Subcutaneous abdominal adipose tissue (tissue), 5 donors: ENCODE data around the gene ZDHHC1.
"Not testable (repeated sequence)": the region's sequence is repeated elsewhere in the genome, so short reads cannot be mapped to it uniquely, and the experiment has no call there.

Experiments
- H3K27ac ChIP-seq: one replicate; pipeline ENCODE4 v1.7.0; 2013; ENCODE audit warnings: low read depth, mild to moderate bottlenecking, inconsistent platforms, low read length, moderate library complexity
- H3K27me3 ChIP-seq, 5 donors: one replicate each; pipeline ENCODE4 v1.7.0; 2013; ENCODE audit warnings: low read length in 5 of 5, inconsistent platforms in 1 of 5; ENCODE audit not compliant: control insufficient read depth in 5 of 5, insufficient read depth in 4 of 5
- H3K36me3 ChIP-seq, 5 donors: one replicate each; pipeline ENCODE4 v1.7.0; 2013; ENCODE audit warnings: low read length in 5 of 5; ENCODE audit not compliant: control insufficient read depth in 5 of 5, insufficient read depth in 5 of 5
- H3K4me1 ChIP-seq, 5 donors: one replicate each; pipeline ENCODE4 v1.7.0; 2013; ENCODE audit warnings: low read length in 5 of 5, mild to moderate bottlenecking in 3 of 5, moderate library complexity in 1 of 5; ENCODE audit not compliant: control insufficient read depth in 5 of 5, insufficient read depth in 5 of 5
- H3K4me3 ChIP-seq, 5 donors: one replicate each; pipeline ENCODE4 v1.7.0; 2013; ENCODE audit warnings: low read length in 5 of 5, low read depth in 1 of 5
- H3K9ac ChIP-seq, 5 donors: one replicate each; pipeline ENCODE4 v1.7.0; 2013; ENCODE audit warnings: low read length in 5 of 5, mild to moderate bottlenecking in 4 of 5, moderate library complexity in 3 of 5
- H3K9me3 ChIP-seq, 5 donors: one replicate each; pipeline ENCODE4 v1.7.0; 2013; ENCODE audit warnings: low read length in 5 of 5; ENCODE audit not compliant: control insufficient read depth in 5 of 5
- donor health status: healthy.
- donor health status: healthy.
- donor health status: healthy.
- donor health status: healthy.
- donor health status: healthy.

Gene ZDHHC1

DNA sequence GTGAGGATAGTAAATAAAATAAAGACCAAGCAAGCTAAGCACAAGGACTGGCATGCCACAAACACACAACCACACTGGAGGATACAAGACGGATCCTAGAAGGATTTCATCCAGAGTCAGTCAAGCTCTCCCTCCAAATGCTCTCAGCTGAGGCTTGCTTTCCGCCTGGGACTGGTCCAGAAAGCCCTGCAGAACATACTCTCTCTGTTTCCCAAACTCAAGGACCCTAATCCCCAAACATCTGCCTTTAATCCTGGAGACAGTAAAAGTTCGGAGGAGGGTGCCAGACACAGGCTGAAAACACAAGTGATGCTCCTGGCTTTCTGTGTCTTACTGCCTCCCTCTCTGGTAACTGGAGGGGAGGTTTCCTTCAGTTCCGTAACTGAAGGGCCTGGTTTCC is 9.3 kb upstream of the ZDHHC1 start:
- Histone ChIP-seq H3K4me3 (no peak overlapping the region), H3K27ac (no peak overlapping the region), H3K4me1 (peaks cover 0 to 37% (median 23%) of the 10 kb centered on the region in 5 donors), H3K9ac (no peak overlapping the region), H3K27me3 (peaks cover 12 to 42% (median 22%) of the 10 kb centered on the region in 5 donors), H3K36me3 (no peaks in the 10 kb centered on the region), H3K9me3 (no peaks in the 10 kb centered on the region)

DNA sequence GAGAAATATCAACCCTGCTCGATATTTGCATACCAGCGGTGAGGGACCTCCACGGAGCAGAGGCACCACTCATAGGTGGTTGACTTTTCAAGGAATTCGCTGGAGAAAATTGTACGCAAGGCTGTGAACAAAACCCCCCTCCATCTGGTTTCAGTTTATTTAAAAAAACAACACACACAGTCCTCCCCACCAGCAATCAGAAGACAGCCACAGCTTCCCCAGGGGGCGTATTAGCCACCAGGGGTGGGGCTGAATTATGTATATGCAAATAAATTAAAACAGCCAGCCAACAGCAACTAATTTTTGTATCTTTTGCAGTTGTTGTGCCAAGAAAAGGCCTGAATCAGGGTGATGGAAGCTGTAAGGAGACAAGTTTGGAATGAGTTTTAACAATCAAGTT is 8.8 kb upstream of the ZDHHC1 start:
- no peaks in the 10 kb centered on the region for H3K36me3 ChIP-seq
- no peak overlapping the region for H3K9ac ChIP-seq
- no peak overlapping the region for H3K4me3 ChIP-seq
- peaks cover 0 to 32% (median 17%) of the 10 kb centered on the region in 5 donors for H3K4me1 ChIP-seq
- no peak overlapping the region for H3K27ac ChIP-seq
- peaks cover 12 to 39% (median 22%) of the 10 kb centered on the region in 5 donors for H3K27me3 ChIP-seq
- H3K9me3 ChIP-seq: no peaks in the 10 kb centered on the region

DNA sequence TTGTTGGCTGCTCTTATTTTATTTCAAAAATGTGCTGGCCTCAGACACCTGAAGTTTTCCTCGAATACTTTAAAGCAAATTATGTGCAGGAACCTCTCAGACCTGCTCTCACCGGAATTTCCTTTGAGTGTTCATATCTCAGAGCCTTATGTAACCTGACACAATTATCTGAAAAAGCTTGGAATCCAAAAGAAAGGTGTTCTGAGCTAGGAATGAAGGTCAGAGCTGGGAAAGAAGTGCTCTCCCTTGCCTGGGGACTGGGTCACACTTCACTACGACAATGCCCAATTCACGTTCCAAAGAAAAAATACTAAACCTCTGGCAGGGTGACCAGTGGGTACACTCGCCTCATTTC is 8.0 kb upstream of the ZDHHC1 start:
- Histone ChIP-seq H3K9me3 (no peaks in the 10 kb centered on the region), H3K4me3 (no peak overlapping the region), H3K4me1 (peaks cover 0 to 31% (median 17%) of the 10 kb centered on the region in 5 donors), H3K36me3 (no peaks in the 10 kb centered on the region), H3K27ac (no peak overlapping the region), H3K9ac (no peak overlapping the region), H3K27me3 (peaks cover 12 to 31% (median 22%) of the 10 kb centered on the region in 5 donors)

DNA sequence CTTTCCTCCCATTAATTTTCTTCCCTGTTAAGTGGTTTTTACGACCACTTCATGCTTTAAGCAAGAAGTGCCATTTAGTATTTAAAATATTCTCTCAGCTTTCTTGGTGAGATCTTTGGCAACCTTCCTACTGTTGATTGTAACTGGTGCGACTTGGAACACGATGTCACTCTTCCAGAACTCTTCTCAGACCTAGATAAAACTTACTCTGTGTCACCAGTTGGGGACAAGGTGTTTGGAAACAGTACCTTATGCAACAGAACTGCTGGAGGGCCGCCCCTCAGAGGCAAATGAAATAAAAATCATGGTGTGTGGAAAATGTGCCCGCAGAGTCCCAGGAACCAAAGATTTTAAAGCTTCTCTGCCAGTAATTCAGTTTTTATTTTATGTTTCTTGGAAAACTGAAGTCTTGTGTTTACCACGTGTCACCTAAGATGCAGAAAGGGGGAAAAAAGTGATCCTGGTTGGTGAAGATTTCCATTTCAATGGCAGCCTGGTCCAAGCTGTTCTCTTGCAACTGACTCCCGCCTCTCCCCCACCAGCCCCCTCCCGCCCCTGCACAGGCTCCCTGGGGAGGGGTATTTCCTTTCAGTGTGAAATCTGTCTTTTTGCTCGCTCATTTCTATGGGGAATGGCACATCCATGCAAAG is 7.5 kb upstream of the ZDHHC1 start:
- Histone ChIP-seq H3K4me1 (peaks cover 0 to 31% (median 17%) of the 10 kb centered on the region in 5 donors), H3K4me3 (no peak overlapping the region), H3K27me3 (peaks cover 12 to 31% (median 22%) of the 10 kb centered on the region in 5 donors), H3K27ac (no peak overlapping the region), H3K9ac (no peak overlapping the region), H3K36me3 (no peaks in the 10 kb centered on the region), H3K9me3 (no peaks in the 10 kb centered on the region)

DNA sequence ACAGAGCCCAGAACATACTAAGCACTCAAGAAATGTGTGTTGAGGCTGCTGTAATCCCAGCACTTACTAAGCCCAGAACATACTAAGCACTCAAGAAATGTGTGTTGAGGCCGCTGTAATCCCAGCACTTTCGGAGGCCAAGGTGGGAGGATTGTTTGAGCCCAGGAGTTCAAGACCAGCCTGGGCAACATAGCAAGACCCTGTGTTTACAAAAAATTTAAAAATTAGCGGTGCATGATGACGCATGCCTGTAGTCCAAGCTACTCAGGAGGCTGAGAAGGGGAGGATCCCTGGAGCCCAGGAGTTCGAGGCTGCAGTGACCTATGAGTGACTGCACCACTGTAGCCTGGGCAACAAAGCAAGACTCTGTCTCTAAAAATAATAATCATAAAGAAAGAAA is 6.7 kb upstream of the ZDHHC1 start:
- Histone ChIP-seq H3K4me1 (peaks cover 0 to 27% (median 14%) of the 10 kb centered on the region in 5 donors), H3K9ac (no peak overlapping the region), H3K9me3 (no peaks in the 10 kb centered on the region), H3K4me3 (no peak overlapping the region), H3K27me3 (peaks cover 11 to 31% (median 20%) of the 10 kb centered on the region in 5 donors), H3K27ac (no peak overlapping the region), H3K36me3 (no peaks in the 10 kb centered on the region)

DNA sequence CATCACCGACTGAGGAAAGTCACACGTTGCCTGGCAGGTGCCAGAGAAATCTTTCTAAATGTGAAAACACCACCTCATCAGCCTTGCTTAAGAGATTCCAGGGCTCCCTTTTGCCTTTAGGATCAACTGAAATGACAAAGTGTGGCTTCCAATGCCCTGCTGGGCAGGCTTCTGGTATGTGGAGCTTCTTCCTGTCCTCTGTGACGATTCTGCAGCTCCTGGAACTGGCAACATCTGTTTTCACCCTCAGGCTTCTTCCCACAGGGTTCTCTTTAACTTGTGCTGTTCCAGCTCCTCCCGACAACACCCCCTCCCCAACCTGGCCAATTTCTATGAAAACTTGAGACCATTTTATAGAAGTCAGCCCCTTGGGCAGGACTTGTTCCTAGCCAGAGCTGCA is 4.8 kb upstream of the ZDHHC1 start:
- H3K4me1 ChIP-seq: peaks cover 0 to 20% (median 12%) of the 10 kb centered on the region in 5 donors
- H3K27ac ChIP-seq: no peak overlapping the region
- peaks cover 6 to 18% (median 7%) of the 10 kb centered on the region in 5 donors for H3K27me3 ChIP-seq
- H3K36me3 ChIP-seq: no peaks in the 10 kb centered on the region
- H3K4me3 ChIP-seq: no peak overlapping the region
- H3K9ac ChIP-seq: no peak overlapping the region
- H3K9me3 ChIP-seq: no peaks in the 10 kb centered on the region

DNA sequence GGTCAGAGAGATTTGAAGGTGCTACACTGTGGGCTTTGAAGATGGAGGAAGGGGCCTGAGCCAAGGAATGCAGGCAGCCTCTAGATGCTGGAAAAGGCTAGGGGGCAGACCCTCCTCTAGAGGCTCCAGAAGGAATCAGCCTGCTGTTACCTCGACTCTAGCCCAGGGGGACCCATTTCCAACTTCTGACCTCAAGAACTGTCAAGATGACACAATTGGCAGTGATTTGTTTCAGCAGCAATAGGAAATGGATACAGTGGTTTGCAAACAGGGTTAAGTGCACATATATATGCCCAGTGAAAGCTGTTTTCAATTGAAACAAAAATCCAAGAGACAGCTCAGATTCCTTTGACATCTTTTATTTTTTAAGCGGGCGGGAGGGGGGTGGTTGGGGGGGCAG is 3.7 kb upstream of the ZDHHC1 start:
- Histone ChIP-seq H3K27me3 (peaks cover 0 to 7% (median 3%) of the 10 kb centered on the region in 5 donors), H3K36me3 (no peaks in the 10 kb centered on the region), H3K9me3 (no peaks in the 10 kb centered on the region), H3K27ac (no peak overlapping the region), H3K4me1 (peaks cover 0 to 21% (median 21%) of the 10 kb centered on the region in 5 donors), H3K4me3 (no peak overlapping the region), H3K9ac (no peak overlapping the region)

DNA sequence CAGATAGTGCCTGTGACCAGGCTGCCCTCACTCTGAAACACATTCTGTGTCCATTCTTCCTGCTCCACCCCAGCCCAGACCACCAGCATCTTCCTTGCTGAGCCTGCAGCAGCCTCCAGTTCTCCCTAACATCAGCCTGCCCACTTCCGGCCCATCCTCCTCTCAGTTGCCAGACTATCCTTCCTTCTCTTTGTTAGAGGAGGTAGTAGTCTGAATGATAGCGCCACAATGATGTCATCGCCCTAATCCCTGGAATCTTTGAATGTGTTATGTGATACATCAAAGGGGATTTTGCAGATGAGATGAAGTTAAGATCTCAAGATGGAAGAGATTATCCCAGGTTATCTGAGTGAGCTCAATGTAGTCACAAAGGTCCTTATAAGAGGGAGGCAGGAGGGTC is 3.2 kb upstream of the ZDHHC1 start:
- Histone ChIP-seq H3K9ac (no peak overlapping the region), H3K4me3 (no peak overlapping the region), H3K9me3 (no peaks in the 10 kb centered on the region), H3K27me3 (peaks cover 0 to 3% (median under 1%) of the 10 kb centered on the region in 5 donors), H3K27ac (no peak overlapping the region), H3K4me1 (peaks cover 0 to 21% (median 19%) of the 10 kb centered on the region in 5 donors), H3K36me3 (no peaks in the 10 kb centered on the region)

DNA sequence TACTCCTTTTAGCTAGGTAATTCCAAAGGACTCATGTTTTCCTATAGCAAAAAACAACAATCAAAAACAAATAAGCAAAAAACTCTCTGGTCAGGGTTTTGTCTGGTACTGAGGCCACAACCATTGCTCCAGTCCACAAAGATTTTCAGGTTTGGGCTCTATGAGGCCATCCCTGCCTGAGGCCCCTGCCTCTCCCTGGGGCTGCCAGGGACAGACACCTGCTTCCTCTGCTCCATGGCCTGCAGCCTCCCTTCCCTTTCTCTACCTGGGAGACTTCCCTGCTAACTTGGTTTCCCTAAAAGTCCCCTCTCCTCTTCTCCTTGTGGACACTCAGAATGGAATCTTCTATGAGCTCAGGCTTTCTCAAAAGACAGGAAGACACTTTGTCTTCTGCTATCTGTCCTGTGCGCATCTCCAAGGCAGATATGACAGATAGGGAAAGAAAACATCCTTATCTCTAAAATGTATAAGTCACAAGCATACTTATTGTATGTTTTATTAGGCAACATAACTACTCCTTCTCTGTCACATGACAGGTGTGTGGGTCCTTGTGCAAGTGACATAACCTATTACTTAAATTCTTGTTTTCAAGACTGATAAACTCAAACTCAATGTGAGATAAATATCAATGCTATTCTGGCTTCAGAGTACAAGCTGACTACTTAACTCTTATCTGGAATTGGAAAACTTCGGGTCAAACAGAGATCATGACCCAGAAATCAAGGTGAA is 1.2 kb upstream of the ZDHHC1 start:
- peak overlapping the region in 1 of 5 donors; percentile 11 for H3K9ac ChIP-seq
- H3K27me3 ChIP-seq: no peaks in the 10 kb centered on the region
- H3K4me1 ChIP-seq: peaks cover 0 to 25% (median 19%) of the 10 kb centered on the region in 5 donors
- H3K36me3 ChIP-seq: no peaks in the 10 kb centered on the region
- H3K27ac ChIP-seq: no peak overlapping the region
- H3K4me3 ChIP-seq: no peak overlapping the region
- no peaks in the 10 kb centered on the region for H3K9me3 ChIP-seq

DNA sequence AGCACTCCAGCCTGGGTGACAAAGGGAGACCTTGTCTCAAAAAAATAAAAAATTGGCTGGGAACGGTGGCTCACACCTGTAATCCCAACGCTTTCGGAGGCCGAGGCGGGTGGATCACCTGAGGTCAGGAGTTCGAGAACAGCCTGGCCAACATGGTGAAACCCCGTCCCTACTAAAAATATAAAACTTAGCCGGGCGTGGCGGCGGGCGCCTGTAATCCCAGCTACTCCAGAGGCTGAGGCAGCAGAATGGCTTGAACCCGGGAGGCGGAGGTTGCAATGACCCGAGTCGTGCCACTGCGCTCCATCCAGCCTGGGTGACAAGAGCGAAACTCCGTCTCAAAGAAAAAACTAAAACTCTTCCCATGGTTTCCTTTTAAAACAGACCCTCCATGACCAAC is 856 bp downstream of the ZDHHC1 start:
- H3K9me3 ChIP-seq, H3K36me3 ChIP-seq, H3K27me3 ChIP-seq: not testable (repeated sequence)
- Histone ChIP-seq H3K4me3 (peak overlapping the region; percentile 75 to 87 (median 77)), H3K27ac (peak overlapping the region; percentile 69), H3K4me1 (peaks cover 0 to 25% (median 19%) of the 10 kb centered on the region in 5 donors), H3K9ac (peak overlapping the region in 4 of 5 donors; percentile 86 to 93 (median 92))
